ENCODE data around the gene PFKP.

Gene PFKP

GRCh38 chr10:3046981-3047547, 20.3 kb upstream of the PFKP start:
- TF ChIP-seq CTCF (IDR thresholded peaks at IDR 0.05; ENCODE audit: low read depth, low read length): no peak
- H3K4me3 ChIP-seq (ENCODE audit: low read depth, low read length): no peak overlapping the region

- no peak for TF ChIP-seq CTCF (IDR thresholded peaks at IDR 0.05; ENCODE audit: low read depth, low read length)
Observed at GRCh38 chr10:3047596-3047995, 19.8 kb upstream of the PFKP start.

GRCh38 chr10:3048119-3049019, 19.0 kb upstream of the PFKP start:
- H3K4me3 ChIP-seq (ENCODE audit: low read depth, low read length): peak overlapping the region; percentile 17; the same call in 1 of the 2 replicates
- no peak for TF ChIP-seq CTCF (IDR thresholded peaks at IDR 0.05; ENCODE audit: low read depth, low read length)

More at GRCh38 chr10:3047596-3047995, 19.8 kb upstream of the PFKP start:
- no peak overlapping the region for H3K4me3 ChIP-seq (ENCODE audit: low read depth, low read length)

GRCh38 chr10:3051692-3052091, 15.7 kb upstream of the PFKP start:
- no peak for TF ChIP-seq CTCF (IDR thresholded peaks at IDR 0.05; ENCODE audit: low read depth, low read length)
- no peak overlapping the region for H3K4me3 ChIP-seq (ENCODE audit: low read depth, low read length)

- no peak for TF ChIP-seq CTCF (IDR thresholded peaks at IDR 0.05; ENCODE audit: low read depth, low read length)
- no peak overlapping the region for H3K4me3 ChIP-seq (ENCODE audit: low read depth, low read length)
Observed at GRCh38 chr10:3053155-3053554, 14.2 kb upstream of the PFKP start.

- H3K4me3 ChIP-seq (ENCODE audit: low read depth, low read length): no peak overlapping the region
- TF ChIP-seq CTCF (IDR thresholded peaks at IDR 0.05; ENCODE audit: low read depth, low read length): no peak
Observed at GRCh38 chr10:3054183-3054850, 13.0 kb upstream of the PFKP start.

- no peak overlapping the region for H3K4me3 ChIP-seq (ENCODE audit: low read depth, low read length)
Observed at GRCh38 chr10:3054851-3055199, 12.5 kb upstream of the PFKP start.

More at GRCh38 chr10:3054851-3055199, 12.5 kb upstream of the PFKP start:
- TF ChIP-seq CTCF (IDR thresholded peaks at IDR 0.05; ENCODE audit: low read depth, low read length): no peak

Data from WI38 (cell line).